ENCODE results near the gene RAB6B.

GRCh38 chr3:133883641-133884040 lies 12.0 kb downstream of the RAB6B start:
- no peak for TF ChIP-seq CTCF (IDR thresholded peaks at IDR 0.05)
- TF ChIP-seq POLR2A (IDR thresholded peaks at IDR 0.05) = no peak
